ENCODE data around the gene COBL. TPM values are rescaled to one million over a fixed set of nuclear protein-coding genes. Genes with fewer than 3 reads are reported as not detected.

Gene COBL
- total and polyA plus RNA-seq, 9 of the 15 experiments (the other 6 are each of a cell fraction or from before 2014, with no cell fraction given): 0.01 to 2.4 (median 0.09) TPM; not detected in 3

GRCh38 chr7:51162724-51163329, 153.8 kb downstream of the COBL start (continued):
- TF ChIP-seq REST (IDR thresholded peaks at IDR 0.05; ENCODE audit: borderline replicate concordance) (peak; percentile 81), REST (CRISPR knock-in tag; IDR thresholded peaks at IDR 0.05; ENCODE audit: low read depth) (no peak), YY1 (IDR thresholded peaks at IDR 0.05; ENCODE audit: borderline replicate concordance in 1 of 3, control insufficient read depth in 1 of 3, extremely low read depth in 1 of 3, insufficient read depth in 3 of 3, insufficient read length in 1 of 3, insufficient replicate concordance in 2 of 3, low read depth in 1 of 3, low read length in 2 of 3) (no peak), NELFE (IDR thresholded peaks at IDR 0.05; ENCODE audit: insufficient read depth, insufficient read length) (no peak), ETV1 (tag; conservative IDR thresholded peaks at IDR 0.05; ENCODE audit: low read depth) (no peak), RBBP5 (IDR thresholded peaks at IDR 0.05; ENCODE audit: borderline replicate concordance, insufficient read depth, low read length, poor library complexity, severe bottlenecking) (no peak), BRD9 (IDR thresholded peaks at IDR 0.05; ENCODE audit: low read depth, partially characterized antibody) (no peak), CBFA2T3 (IDR thresholded peaks at IDR 0.05) (no peak), PPARD (CRISPR knock-in tag; IDR thresholded peaks at IDR 0.05) (no peak), MTA2 (IDR thresholded peaks at IDR 0.05; ENCODE audit: low read depth) (no peak), FIP1L1 (IDR thresholded peaks at IDR 0.05; ENCODE audit: low read depth, low read length, poor library complexity, severe bottlenecking) (no peak), CEBPG (CRISPR knock-in tag; IDR thresholded peaks at IDR 0.05) (no peak), CEBPG (tag; conservative IDR thresholded peaks at IDR 0.05 in 1 of 2, IDR thresholded peaks at IDR 0.05 in 1 of 2) (no peak), ZNF436 (CRISPR knock-in tag; IDR thresholded peaks at IDR 0.05) (no peak)
- TF ChIP-seq, protein P1, sequence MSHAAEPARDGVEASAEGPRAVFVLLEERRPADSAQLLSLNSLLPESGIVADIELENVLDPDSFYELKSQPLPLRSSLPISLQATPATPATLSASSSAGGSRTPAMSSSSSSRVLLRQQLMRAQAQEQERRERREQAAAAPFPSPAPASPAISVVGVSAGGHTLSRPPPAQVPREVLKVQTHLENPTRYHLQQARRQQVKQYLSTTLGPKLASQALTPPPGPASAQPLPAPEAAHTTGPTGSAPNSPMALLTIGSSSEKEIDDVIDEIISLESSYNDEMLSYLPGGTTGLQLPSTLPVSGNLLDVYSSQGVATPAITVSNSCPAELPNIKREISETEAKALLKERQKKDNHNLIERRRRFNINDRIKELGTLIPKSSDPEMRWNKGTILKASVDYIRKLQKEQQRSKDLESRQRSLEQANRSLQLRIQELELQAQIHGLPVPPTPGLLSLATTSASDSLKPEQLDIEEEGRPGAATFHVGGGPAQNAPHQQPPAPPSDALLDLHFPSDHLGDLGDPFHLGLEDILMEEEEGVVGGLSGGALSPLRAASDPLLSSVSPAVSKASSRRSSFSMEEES (CRISPR knock-in tag; IDR thresholded peaks at IDR 0.05): no peak
- TF ChIP-seq, protein P2, sequence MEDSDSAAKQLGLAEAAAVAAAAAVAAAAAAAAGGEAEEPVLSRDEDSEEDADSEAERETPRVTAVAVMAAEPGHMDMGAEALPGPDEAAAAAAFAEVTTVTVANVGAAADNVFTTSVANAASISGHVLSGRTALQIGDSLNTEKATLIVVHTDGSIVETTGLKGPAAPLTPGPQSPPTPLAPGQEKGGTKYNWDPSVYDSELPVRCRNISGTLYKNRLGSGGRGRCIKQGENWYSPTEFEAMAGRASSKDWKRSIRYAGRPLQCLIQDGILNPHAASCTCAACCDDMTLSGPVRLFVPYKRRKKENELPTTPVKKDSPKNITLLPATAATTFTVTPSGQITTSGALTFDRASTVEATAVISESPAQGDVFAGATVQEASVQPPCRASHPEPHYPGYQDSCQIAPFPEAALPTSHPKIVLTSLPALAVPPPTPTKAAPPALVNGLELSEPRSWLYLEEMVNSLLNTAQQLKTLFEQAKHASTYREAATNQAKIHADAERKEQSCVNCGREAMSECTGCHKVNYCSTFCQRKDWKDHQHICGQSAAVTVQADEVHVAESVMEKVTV (CRISPR knock-in tag; IDR thresholded peaks at IDR 0.05): peak; percentile 46
